ENCODE data around the gene ASCC1. TPM values are rescaled to one million over a fixed set of nuclear protein-coding genes. Genes with fewer than 3 reads are reported as not detected.

ASCC1 gene
- total and polyA plus RNA-seq, 2 of the 13 experiments (the other 11 are each of a cell fraction or from before 2014, with no cell fraction given), result 21.6 to 30.1 TPM

DNA sequence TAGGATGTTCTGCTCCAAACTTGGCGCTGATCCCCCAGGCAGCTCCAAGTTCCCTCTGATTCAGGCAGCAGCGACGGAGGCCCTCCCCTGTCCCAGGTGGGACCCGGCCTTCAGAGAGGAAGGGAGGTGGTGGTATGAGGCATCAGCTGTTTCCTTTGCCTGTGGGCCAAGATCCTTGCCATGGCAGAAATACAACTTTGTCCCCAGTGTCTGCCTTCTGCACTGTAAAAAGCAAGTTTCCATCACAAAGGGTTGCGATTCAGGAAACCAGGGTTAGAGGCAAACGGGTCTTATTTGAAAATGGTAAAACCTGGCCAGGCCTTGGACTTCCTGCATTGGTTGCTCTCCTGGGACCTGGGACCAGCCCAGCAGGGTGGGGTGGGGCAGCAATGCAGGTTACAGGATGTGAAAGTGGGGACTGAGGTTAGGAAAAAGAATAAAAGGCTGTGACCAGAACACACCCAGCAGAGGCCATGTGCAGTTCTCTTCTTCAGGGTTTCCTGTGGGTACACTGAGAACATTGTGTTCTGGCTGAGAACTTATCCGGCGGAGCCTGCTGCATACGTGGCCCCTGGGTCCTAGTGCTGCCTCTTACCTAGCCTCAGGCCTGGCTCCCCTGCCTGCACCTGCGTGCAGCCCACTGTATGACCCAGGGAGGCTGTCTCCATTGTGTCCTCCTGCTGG, 32.5 kb upstream of the ASCC1 start (continued):
- TF ChIP-seq, protein P1, sequence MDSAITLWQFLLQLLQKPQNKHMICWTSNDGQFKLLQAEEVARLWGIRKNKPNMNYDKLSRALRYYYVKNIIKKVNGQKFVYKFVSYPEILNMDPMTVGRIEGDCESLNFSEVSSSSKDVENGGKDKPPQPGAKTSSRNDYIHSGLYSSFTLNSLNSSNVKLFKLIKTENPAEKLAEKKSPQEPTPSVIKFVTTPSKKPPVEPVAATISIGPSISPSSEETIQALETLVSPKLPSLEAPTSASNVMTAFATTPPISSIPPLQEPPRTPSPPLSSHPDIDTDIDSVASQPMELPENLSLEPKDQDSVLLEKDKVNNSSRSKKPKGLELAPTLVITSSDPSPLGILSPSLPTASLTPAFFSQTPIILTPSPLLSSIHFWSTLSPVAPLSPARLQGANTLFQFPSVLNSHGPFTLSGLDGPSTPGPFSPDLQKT (CRISPR knock-in tag; IDR thresholded peaks at IDR 0.05; ENCODE audit: borderline replicate concordance), result no peak
- TF ChIP-seq, protein P2, sequence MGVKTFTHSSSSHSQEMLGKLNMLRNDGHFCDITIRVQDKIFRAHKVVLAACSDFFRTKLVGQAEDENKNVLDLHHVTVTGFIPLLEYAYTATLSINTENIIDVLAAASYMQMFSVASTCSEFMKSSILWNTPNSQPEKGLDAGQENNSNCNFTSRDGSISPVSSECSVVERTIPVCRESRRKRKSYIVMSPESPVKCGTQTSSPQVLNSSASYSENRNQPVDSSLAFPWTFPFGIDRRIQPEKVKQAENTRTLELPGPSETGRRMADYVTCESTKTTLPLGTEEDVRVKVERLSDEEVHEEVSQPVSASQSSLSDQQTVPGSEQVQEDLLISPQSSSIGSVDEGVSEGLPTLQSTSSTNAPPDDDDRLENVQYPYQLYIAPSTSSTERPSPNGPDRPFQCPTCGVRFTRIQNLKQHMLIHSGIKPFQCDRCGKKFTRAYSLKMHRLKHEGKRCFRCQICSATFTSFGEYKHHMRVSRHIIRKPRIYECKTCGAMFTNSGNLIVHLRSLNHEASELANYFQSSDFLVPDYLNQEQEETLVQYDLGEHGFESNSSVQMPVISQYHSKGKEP (CRISPR knock-in tag; IDR thresholded peaks at IDR 0.05), result 0 out of 2 replicates have a peak, but pooled peaks have one; percentile 45
- TF ChIP-seq WIZ (CRISPR knock-in tag; IDR thresholded peaks at IDR 0.05) (no peak), ZNF672 (CRISPR knock-in tag; IDR thresholded peaks at IDR 0.05) (no peak), TIGD3 (CRISPR knock-in tag; IDR thresholded peaks at IDR 0.05; ENCODE audit: borderline replicate concordance) (no peak), ZBTB46 (CRISPR knock-in tag; IDR thresholded peaks at IDR 0.05; ENCODE audit: borderline replicate concordance) (0 out of 2 replicates have a peak, but pooled peaks have one; percentile 77), FOXA1 (IDR thresholded peaks at IDR 0.05) (no peak), FOXA1 (CRISPR knock-in tag; IDR thresholded peaks at IDR 0.05) (no peak), RXRA (CRISPR knock-in tag; IDR thresholded peaks at IDR 0.05) (peak; percentile 54; the same call in 1 of the 2 replicates), ZNF747 (CRISPR knock-in tag; IDR thresholded peaks at IDR 0.05; ENCODE audit: borderline replicate concordance) (no peak), NR2F6 (IDR thresholded peaks at IDR 0.05) (no peak), NR2F6 (CRISPR knock-in tag; IDR thresholded peaks at IDR 0.05) (0 out of 2 replicates have a peak, but pooled peaks have one; percentile 44), MYC (CRISPR knock-in tag; IDR thresholded peaks at IDR 0.05; ENCODE audit: borderline replicate concordance) (peak; percentile 81; the same call in 1 of the 2 replicates), CENPX (CRISPR knock-in tag; IDR thresholded peaks at IDR 0.05) (no peak), GATAD1 (CRISPR knock-in tag; IDR thresholded peaks at IDR 0.05) (0 out of 2 replicates have a peak, but pooled peaks have one; percentile 37), TBP (CRISPR knock-in tag; IDR thresholded peaks at IDR 0.05) (peak; percentile 72; the same call in 1 of the 2 replicates), MAFG (CRISPR knock-in tag; IDR thresholded peaks at IDR 0.05) (no peak), ZNF570 (CRISPR knock-in tag; IDR thresholded peaks at IDR 0.05; ENCODE audit: borderline replicate concordance) (no peak)
- TF ChIP-seq, protein P3, sequence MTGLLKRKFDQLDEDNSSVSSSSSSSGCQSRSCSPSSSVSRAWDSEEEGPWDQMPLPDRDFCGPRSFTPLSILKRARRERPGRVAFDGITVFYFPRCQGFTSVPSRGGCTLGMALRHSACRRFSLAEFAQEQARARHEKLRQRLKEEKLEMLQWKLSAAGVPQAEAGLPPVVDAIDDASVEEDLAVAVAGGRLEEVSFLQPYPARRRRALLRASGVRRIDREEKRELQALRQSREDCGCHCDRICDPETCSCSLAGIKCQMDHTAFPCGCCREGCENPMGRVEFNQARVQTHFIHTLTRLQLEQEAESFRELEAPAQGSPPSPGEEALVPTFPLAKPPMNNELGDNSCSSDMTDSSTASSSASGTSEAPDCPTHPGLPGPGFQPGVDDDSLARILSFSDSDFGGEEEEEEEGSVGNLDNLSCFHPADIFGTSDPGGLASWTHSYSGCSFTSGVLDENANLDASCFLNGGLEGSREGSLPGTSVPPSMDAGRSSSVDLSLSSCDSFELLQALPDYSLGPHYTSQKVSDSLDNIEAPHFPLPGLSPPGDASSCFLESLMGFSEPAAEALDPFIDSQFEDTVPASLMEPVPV (CRISPR knock-in tag; IDR thresholded peaks at IDR 0.05), result no peak
- TF ChIP-seq, protein P4, sequence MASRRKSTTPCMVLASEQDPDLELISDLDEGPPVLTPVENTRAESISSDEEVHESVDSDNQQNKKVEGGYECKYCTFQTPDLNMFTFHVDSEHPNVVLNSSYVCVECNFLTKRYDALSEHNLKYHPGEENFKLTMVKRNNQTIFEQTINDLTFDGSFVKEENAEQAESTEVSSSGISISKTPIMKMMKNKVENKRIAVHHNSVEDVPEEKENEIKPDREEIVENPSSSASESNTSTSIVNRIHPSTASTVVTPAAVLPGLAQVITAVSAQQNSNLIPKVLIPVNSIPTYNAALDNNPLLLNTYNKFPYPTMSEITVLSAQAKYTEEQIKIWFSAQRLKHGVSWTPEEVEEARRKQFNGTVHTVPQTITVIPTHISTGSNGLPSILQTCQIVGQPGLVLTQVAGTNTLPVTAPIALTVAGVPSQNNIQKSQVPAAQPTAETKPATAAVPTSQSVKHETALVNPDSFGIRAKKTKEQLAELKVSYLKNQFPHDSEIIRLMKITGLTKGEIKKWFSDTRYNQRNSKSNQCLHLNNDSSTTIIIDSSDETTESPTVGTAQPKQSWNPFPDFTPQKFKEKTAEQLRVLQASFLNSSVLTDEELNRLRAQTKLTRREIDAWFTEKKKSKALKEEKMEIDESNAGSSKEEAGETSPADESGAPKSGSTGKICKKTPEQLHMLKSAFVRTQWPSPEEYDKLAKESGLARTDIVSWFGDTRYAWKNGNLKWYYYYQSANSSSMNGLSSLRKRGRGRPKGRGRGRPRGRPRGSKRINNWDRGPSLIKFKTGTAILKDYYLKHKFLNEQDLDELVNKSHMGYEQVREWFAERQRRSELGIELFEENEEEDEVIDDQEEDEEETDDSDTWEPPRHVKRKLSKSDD (CRISPR knock-in tag; IDR thresholded peaks at IDR 0.05; ENCODE audit: low read depth), result no peak

Measured in HepG2 (cell line).